ENCODE results near the gene TCF19. TPM values are rescaled to one million over a fixed set of nuclear protein-coding genes. Genes with fewer than 3 reads are reported as not detected.
"Not testable (repeated sequence)": the region's sequence is repeated elsewhere in the genome, so short reads cannot be mapped to it uniquely, and the experiment has no call there.

Gene TCF19
- total and polyA plus RNA-seq, 9 donors = 3.9 to 9.9 (median 7.1) TPM

DNA sequence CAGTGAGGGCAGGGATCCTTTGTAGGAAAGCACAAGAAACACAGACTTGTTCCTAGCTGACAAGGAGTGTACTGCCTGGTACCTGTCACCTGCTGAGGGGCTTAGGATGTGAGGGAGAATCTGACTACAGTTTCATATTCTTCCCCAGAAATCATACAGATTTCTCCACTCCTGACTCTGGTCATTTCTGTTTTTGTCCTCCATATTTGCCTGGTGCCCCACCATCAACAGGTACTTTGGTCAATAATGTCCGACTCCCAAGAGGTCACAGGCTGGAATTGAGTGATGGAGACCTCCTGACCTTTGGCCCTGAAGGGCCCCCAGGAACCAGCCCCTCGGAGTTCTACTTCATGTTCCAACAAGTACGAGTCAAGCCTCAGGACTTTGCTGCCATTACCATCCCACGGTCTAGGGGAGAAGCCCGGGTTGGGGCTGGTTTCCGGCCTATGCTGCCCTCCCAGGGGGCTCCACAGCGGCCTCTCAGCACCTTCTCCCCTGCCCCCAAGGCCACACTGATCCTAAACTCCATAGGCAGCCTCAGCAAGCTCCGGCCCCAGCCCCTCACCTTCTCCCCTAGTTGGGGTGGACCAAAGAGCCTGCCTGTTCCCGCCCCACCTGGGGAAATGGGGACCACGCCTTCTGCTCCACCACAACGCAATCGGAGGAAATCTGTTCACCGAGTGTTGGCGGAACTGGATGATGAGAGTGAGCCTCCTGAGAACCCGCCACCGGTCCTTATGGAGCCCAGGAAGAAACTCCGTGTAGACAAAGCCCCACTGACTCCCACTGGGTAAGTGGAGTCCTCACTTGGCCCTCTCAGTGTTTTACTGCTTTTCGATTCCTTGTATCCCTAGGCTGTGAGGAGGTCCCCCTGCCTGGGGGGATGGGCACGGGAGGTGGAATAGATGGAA lies 3.1 kb downstream of the TCF19 start:
- intact Hi-C loops (cut with DNase I) = no loop called here
- Histone ChIP-seq H3K4me1 (ENCODE audit: insufficient read depth) (peaks cover 7% of the 10 kb centered on the region), H3K36me3 (no peaks in the 10 kb centered on the region), H3K4me3 (no peak overlapping the region), H3K27ac (no peak overlapping the region), H3K9me3 (no peaks in the 10 kb centered on the region), H3K27me3 (no peaks in the 10 kb centered on the region)
- TF ChIP-seq EP300 (IDR thresholded peaks at IDR 0.05) = no peak
- TF ChIP-seq, protein P1, sequence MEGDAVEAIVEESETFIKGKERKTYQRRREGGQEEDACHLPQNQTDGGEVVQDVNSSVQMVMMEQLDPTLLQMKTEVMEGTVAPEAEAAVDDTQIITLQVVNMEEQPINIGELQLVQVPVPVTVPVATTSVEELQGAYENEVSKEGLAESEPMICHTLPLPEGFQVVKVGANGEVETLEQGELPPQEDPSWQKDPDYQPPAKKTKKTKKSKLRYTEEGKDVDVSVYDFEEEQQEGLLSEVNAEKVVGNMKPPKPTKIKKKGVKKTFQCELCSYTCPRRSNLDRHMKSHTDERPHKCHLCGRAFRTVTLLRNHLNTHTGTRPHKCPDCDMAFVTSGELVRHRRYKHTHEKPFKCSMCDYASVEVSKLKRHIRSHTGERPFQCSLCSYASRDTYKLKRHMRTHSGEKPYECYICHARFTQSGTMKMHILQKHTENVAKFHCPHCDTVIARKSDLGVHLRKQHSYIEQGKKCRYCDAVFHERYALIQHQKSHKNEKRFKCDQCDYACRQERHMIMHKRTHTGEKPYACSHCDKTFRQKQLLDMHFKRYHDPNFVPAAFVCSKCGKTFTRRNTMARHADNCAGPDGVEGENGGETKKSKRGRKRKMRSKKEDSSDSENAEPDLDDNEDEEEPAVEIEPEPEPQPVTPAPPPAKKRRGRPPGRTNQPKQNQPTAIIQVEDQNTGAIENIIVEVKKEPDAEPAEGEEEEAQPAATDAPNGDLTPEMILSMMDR (IDR thresholded peaks at IDR 0.05) = no peak
- TF ChIP-seq POLR2A (IDR thresholded peaks at IDR 0.05) = no peak
- DNase-seq = no peak
- WGBS, 3 donors = 86 to 90% (median 88%) methylated on average over 19 of the region's 19 CpGs

DNA sequence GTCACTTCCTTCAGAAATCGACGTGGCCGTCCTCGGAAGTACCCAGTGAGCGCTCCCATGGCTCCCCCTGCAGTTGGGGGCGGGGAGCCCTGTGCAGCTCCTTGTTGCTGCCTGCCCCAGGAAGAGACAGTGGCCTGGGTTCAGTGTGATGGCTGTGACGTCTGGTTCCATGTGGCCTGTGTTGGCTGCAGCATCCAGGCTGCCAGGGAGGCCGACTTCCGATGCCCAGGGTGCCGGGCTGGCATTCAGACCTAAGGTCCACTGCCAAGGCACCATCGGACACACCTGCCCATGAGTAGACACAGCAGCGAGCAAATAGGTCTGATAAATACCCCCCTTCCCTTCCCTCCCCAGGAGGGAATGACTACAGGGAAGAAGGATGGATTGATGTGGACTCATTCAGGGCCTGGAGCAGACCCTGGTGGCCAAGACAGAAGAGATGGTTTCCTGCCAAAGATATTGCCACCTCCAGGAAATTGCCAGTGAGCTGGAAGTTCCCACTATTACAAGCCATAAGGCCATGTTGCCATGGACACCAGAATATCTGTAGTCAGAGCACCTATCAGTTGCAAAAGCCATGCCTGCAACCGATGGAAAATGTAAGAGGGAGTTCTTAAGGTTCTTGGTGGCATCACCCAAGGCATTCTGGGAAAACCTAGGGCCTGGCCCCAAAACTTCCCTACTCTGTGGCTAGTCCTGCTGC lies 4.2 kb downstream of the TCF19 start:
- Histone ChIP-seq H3K27me3 (no peaks in the 10 kb centered on the region), H3K27ac (no peak overlapping the region), H3K9me3 (no peaks in the 10 kb centered on the region), H3K4me3 (no peak overlapping the region), H3K4me1 (ENCODE audit: insufficient read depth) (peaks cover 7% of the 10 kb centered on the region), H3K36me3 (no peaks in the 10 kb centered on the region)
- TF ChIP-seq EP300 (IDR thresholded peaks at IDR 0.05) = no peak
- TF ChIP-seq, protein P1 (IDR thresholded peaks at IDR 0.05) = no peak
- no peak for TF ChIP-seq POLR2A (IDR thresholded peaks at IDR 0.05)
- 88 to 92% (median 91%) methylated on average over 13 of the region's 13 CpGs for WGBS, 3 donors
- intact Hi-C loops (cut with DNase I) = no loop called here
- DNase-seq = no peak

DNA sequence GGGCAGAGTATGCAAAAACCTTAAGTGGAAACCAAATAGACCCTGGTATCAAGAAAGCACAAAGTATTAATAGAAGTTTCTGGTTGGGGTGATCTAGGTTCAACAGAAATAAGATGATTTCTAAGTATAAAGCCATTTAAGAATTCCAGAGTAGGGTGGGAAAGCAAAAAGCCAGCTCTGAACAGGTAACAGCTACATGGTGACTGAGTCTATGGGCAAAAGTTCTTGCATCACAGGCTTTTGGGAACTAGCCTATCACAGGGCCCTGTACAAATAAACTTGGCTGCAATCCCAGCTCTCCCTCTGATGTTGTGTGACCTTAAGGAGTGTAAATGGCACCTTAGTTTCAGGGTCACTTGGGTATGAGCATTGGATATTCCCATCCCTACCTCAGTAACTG lies 5.5 kb downstream of the TCF19 start:
- Histone ChIP-seq H3K27ac (no peak overlapping the region), H3K36me3 (no peaks in the 10 kb centered on the region), H3K27me3 (no peaks in the 10 kb centered on the region), H3K4me1 (ENCODE audit: insufficient read depth) (peaks cover 6% of the 10 kb centered on the region), H3K4me3 (no peak overlapping the region), H3K9me3 (no peaks in the 10 kb centered on the region)
- intact Hi-C loops (cut with DNase I) = no loop called here
- DNase-seq = no peak
- TF ChIP-seq POLR2A (IDR thresholded peaks at IDR 0.05) (no peak), EP300 (IDR thresholded peaks at IDR 0.05) (no peak)
- TF ChIP-seq, protein P1 (IDR thresholded peaks at IDR 0.05) = no peak

DNA sequence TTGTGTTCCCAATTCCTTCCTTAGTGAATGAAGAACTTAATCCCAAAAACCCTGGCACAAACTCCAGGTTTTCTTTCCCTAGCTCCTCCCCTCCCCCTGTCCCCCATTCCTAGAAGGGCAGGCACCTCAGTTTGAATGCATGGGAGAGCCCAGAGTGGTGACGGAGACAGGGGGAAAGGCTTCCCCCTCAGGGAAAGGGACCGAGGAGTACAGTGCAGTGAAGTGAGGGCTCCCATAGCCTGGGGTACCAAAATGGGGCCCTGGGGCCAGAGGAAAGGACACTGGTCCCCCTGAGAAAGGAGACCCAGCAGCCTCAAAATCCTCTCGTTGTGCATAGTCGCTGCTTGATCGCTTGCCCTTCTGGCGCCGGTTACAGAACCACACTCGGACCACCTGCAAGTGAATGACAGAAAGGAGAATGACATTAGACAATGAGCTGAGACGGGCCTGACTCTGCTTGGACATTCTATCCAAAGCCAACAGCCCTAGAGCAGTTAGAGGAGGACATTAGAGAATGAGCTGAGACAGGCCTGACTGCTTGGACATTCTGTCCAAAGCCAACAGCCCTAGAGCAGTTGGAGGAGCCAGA lies 6.2 kb downstream of the TCF19 start:
- H3K4me3 ChIP-seq; H3K27ac ChIP-seq; H3K9me3 ChIP-seq; H3K27me3 ChIP-seq; H3K4me1 ChIP-seq (ENCODE audit: insufficient read depth); DNase-seq; intact Hi-C loops (cut with DNase I); H3K36me3 ChIP-seq: not testable (repeated sequence)
- whole genome bisulfite sequencing, 3 donors = 91 to 94% (median 92%) methylated on average over 7 to 9 of the region's 9 CpGs

DNA sequence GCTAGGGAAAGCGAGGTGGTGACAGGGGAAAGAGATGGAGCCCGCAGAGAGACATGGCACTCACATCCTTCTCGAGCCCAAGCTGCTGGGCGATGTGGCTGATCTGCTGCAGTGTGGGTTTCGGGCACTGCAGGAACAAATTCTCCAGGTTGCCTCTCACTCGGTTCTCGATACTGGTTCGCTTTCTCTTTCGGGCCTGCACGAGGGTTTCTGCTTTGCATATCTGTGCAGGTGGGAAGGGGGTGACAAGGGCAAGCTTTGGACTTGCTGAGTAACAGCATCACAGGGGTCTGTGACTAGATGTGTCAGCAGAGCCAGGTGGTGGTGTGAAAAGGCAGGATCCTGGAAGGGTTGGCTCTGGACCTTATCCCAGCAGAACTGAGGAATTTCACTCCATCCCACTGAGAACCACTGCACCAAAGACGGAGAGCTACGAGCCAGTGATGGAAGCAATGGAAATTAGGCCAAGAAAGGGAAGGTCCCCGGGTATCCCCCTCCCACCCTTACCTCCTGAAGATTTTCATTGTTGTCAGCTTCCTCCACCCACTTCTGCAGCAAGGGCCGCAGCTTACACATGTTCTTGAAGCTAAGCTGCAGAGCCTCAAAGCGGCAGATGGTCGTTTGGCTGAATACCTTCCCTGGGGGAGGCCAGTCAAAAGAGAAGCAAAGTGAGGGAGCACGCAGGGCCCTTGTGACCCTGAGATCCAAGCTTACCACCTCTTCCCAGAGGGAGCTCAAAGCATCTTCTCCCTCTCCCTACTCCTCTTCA lies 6.9 kb downstream of the TCF19 start:
- WGBS, 3 donors = 78 to 82% (median 80%) methylated on average over 17 of the region's 17 CpGs
- H3K9me3 ChIP-seq; H3K4me3 ChIP-seq; DNase-seq; H3K4me1 ChIP-seq (ENCODE audit: insufficient read depth); intact Hi-C loops (cut with DNase I); H3K36me3 ChIP-seq; H3K27me3 ChIP-seq; H3K27ac ChIP-seq: not testable (repeated sequence)

Measured in ovary (tissue), 9 donors.